AG09309 (cell line): ENCODE measurements around the gene MN1.

ENCODE experiments used
- DNase-seq: peaks from one replicate; pipeline ENCODE4 v3.0.0-alpha.2; 2010; ENCODE audit warnings: low read depth
- H3K4me3 ChIP-seq: 2 replicates; pipeline ENCODE4 v1.5.1; 2011; ENCODE audit warnings: mild to moderate bottlenecking, low read depth, low read length, moderate library complexity; ENCODE audit not compliant: control insufficient read depth
- TF ChIP-seq, protein P1 (sequence below): IDR thresholded peaks from 2 replicates; pipeline ENCODE4 v1.5.1; 2011; ENCODE audit warnings: mild to moderate bottlenecking, low read depth, low read length, inconsistent platforms; ENCODE audit not compliant: insufficient read depth, control insufficient read depth; ENCODE audit errors: missing control alignments

Gene MN1

DNA sequence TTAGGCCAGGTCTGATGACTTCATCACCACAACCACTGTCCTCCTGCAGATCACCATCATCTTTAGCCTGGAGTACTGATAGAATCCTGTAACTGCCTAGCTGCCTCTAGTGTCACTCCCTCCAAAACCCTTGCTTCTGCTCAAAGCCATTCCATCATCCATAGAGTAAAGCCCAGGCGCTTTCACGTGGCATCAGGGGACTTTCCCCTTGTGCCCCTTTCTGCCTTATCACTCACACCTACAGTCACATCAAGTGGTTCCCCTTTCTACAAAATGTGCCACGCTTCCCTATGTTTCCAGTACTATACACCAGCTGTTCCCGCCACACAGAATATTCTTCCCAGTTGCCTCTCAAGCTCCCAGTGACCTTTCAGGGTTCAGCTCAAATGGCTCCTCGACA is 75.9 kb downstream of the MN1 start:
- no peak for DNase-seq
- TF ChIP-seq, protein P1, sequence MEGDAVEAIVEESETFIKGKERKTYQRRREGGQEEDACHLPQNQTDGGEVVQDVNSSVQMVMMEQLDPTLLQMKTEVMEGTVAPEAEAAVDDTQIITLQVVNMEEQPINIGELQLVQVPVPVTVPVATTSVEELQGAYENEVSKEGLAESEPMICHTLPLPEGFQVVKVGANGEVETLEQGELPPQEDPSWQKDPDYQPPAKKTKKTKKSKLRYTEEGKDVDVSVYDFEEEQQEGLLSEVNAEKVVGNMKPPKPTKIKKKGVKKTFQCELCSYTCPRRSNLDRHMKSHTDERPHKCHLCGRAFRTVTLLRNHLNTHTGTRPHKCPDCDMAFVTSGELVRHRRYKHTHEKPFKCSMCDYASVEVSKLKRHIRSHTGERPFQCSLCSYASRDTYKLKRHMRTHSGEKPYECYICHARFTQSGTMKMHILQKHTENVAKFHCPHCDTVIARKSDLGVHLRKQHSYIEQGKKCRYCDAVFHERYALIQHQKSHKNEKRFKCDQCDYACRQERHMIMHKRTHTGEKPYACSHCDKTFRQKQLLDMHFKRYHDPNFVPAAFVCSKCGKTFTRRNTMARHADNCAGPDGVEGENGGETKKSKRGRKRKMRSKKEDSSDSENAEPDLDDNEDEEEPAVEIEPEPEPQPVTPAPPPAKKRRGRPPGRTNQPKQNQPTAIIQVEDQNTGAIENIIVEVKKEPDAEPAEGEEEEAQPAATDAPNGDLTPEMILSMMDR: no peak
- no peak overlapping the region for H3K4me3 ChIP-seq

DNA sequence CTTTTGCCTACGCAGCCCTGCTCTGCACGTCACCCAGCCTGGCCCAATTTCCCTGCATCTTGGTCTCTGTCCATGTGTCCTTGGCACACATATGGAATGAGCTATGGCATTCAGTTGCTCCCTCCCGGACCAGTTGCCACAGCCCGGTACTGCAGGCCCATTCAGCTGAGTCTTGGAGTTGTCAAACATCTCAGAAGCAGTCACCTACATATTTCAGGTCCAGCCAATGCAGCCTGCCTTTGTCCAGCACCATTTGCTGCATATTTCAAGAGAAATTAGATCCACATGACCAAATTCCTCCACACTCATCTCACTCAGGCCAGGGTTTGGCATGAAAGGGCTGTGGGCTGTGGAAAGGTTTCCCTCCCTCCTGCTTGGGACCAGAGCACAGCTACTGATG is 76.8 kb downstream of the MN1 start:
- no peak overlapping the region for H3K4me3 ChIP-seq
- DNase-seq: no peak
- TF ChIP-seq, protein P1: no peak

DNA sequence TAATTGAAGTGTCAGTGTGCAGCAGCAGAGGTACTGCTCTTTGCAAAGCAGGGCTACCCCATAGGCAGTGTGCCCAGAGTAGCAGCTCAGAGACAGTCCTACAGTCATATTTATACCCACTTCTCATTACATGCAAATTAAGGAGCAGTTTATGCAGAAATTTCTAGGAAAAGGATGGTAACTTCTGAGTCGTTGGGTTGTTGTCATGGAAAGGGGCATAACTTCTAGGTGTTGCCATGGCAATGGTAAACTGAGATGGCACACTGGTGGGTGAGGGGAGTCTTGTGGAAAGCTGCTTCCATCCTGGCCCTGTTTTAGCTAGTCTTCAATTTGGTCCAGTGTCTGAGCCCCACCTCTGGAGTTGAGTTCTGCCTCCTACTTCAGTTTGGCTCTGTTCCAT is 77.4 kb downstream of the MN1 start:
- TF ChIP-seq, protein P1: no peak
- no peak overlapping the region for H3K4me3 ChIP-seq
- DNase-seq: no peak

DNA sequence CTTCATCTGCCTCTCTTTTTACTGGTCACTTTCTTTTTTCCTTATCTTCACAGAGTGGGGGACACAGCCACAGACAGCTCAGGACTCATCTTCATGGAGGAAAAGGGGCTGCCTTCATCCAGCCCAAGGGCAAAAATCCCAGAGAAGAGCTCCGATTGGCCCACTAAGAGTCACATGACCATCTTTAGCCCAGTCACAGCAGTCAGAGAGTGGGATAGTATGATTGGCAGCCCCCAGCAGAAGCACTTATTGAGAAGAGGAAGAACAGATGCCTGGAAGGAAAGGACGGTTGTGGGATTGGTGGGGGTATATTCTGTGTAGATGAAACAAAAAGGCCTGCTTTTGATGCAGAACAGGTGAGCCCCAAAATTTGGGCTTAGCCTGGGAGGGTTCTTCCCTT is 77.8 kb downstream of the MN1 start:
- TF ChIP-seq, protein P1: no peak
- no peak overlapping the region for H3K4me3 ChIP-seq
- no peak for DNase-seq

DNA sequence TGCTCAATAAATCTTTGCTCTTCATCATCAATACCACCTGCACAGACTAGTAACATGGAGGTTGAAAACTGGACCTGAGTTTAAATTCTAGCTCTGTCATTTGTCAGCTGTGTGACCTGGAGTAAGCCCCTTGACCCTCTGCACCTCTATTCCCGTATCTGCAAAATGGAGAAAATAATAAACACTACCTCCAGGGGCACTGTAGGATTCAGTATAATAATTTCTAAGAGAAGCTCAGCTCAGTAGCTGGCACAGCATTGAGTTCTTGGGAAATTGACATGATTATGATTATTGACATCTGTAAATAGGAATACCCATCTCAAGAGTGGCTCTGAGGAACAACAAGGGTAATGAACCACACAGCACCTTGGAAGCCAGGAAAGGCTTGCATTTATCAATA is 78.4 kb downstream of the MN1 start:
- no peak for DNase-seq
- TF ChIP-seq, protein P1: no peak
- no peak overlapping the region for H3K4me3 ChIP-seq

DNA sequence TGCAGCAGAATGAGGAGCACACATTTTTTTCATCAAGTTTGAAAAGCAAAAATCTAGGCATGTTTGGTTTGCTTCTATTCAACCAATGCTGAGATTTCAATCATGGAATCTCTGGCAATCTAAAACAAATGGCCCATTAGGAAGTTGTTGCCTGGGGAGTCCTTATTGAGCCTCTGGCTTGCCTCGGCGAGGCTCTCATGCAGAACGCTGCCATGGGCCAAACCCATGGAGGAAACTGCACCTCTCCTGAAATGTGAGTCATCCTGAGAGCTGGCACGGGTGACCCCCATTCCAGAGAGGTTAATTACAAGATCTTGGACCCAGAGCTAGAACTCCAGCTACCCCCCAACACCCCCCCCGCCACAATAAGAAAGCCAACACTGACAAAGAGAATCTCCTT is 80.7 kb downstream of the MN1 start:
- DNase-seq: no peak
- TF ChIP-seq, protein P1: no peak
- no peak overlapping the region for H3K4me3 ChIP-seq
